ENCODE results near the gene ZC3H12A.
"Not testable (repeated sequence)": the region's sequence is repeated elsewhere in the genome, so short reads cannot be mapped to it uniquely, and the experiment has no call there.

Gene ZC3H12A

GRCh38 chr1:37502104-37502503, 27.7 kb downstream of the ZC3H12A start:
- no peak for DNase-seq (ENCODE audit: low read depth in 2 of 2)

GRCh38 chr1:37502791-37503190, 28.4 kb downstream of the ZC3H12A start:
- DNase-seq (ENCODE audit: low read depth in 2 of 2): not testable (repeated sequence)

- DNase-seq (ENCODE audit: low read depth in 2 of 2): no peak
These were observed 32.4 kb downstream of the ZC3H12A start for GRCh38 chr1:37506740-37507139.

- DNase-seq (ENCODE audit: low read depth in 2 of 2): no peak
These were observed 34.8 kb downstream of the ZC3H12A start for GRCh38 chr1:37509181-37509580.

GRCh38 chr1:37513795-37514349, 39.5 kb downstream of the ZC3H12A start:
- peak; percentile 52 to 56 for DNase-seq (ENCODE audit: low read depth in 2 of 2)

GRCh38 chr1:37514350-37515184, 40.2 kb downstream of the ZC3H12A start, which contains the start of gene MEAF6:
Gene MEAF6 (minus strand): TSS chr1:37514766. CDS start chr1:37514746, 20 bp downstream.
- peak; percentile 74 to 83 for DNase-seq (ENCODE audit: low read depth in 2 of 2)

GRCh38 chr1:37515185-37516034, 41.0 kb downstream of the ZC3H12A start:
- DNase-seq (ENCODE audit: low read depth in 2 of 2): no peak

- DNase-seq (ENCODE audit: low read depth in 2 of 2): no peak
These were observed 43.2 kb downstream of the ZC3H12A start for GRCh38 chr1:37517569-37517968.

- DNase-seq (ENCODE audit: low read depth in 2 of 2): not testable (repeated sequence)
These were observed 43.9 kb downstream of the ZC3H12A start for GRCh38 chr1:37518241-37518640.

GRCh38 chr1:37518929-37519328, 44.5 kb downstream of the ZC3H12A start:
- peak; percentile 22 to 56 for DNase-seq (ENCODE audit: low read depth in 2 of 2)

GRCh38 chr1:37519613-37520012, 45.2 kb downstream of the ZC3H12A start:
- DNase-seq (ENCODE audit: low read depth in 2 of 2): no peak

- DNase-seq (ENCODE audit: low read depth in 2 of 2): not testable (repeated sequence)
These were observed 55.5 kb downstream of the ZC3H12A start for GRCh38 chr1:37529888-37530287.

GRCh38 chr1:37532418-37533156, 58.2 kb downstream of the ZC3H12A start:
- DNase-seq (ENCODE audit: low read depth in 2 of 2): not testable (repeated sequence)

- DNase-seq (ENCODE audit: low read depth in 2 of 2): no peak
These were observed 59.1 kb downstream of the ZC3H12A start for GRCh38 chr1:37533317-37534093.
